C4-2B (cell line): ENCODE results near the gene AFF2.

Experiments used
- H3K27ac ChIP-seq: fragments of 450-650 bp; 2 replicates; pipeline ENCODE4 v1.5.1; 2017
- CTCF ChIP-seq: fragments of 450-650 bp; conservative IDR thresholded peaks from 2 replicates; pipeline ENCODE4 v1.5.1; 2017; ENCODE audit warnings: mild to moderate bottlenecking
- ZFX ChIP-seq: fragments of 450-650 bp; IDR thresholded peaks from 2 replicates; pipeline ENCODE4 v1.6.1; 2017

AFF2 gene

GRCh38 chrX:148600581-148600980 is 100.2 kb downstream of the AFF2 start:
- H3K27ac ChIP-seq = no peak overlapping the region
- no peak for TF ChIP-seq CTCF

GRCh38 chrX:148601034-148601433 is 100.6 kb downstream of the AFF2 start:
- TF ChIP-seq ZFX = no peak
- H3K27ac ChIP-seq = no peak overlapping the region

- H3K27ac ChIP-seq = no peak overlapping the region
Measured at GRCh38 chrX:148609515-148610327, 109.3 kb downstream of the AFF2 start.

GRCh38 chrX:148610328-148610698 is 109.9 kb downstream of the AFF2 start:
- H3K27ac ChIP-seq = no peak overlapping the region
- TF ChIP-seq ZFX = no peak

More at GRCh38 chrX:148609515-148610327, 109.3 kb downstream of the AFF2 start:
- TF ChIP-seq ZFX (no peak), CTCF (no peak)

- TF ChIP-seq CTCF = no peak
- TF ChIP-seq ZFX = no peak
- H3K27ac ChIP-seq = no peak overlapping the region
Measured at GRCh38 chrX:148611993-148612392, 111.6 kb downstream of the AFF2 start.

- no peak for TF ChIP-seq CTCF
- no peak for TF ChIP-seq ZFX
- no peak overlapping the region for H3K27ac ChIP-seq
Measured at GRCh38 chrX:148612431-148612830, 112.0 kb downstream of the AFF2 start.

- TF ChIP-seq CTCF = no peak
- TF ChIP-seq ZFX = no peak
- H3K27ac ChIP-seq = no peak overlapping the region
Measured at GRCh38 chrX:148613636-148614035, 113.2 kb downstream of the AFF2 start.

GRCh38 chrX:148615491-148615890 is 115.1 kb downstream of the AFF2 start:
- H3K27ac ChIP-seq = no peak overlapping the region
- TF ChIP-seq ZFX (no peak), CTCF (no peak)
